ENCODE measurements around the gene RAPGEF6.
"Not testable (repeated sequence)": the region's sequence is repeated elsewhere in the genome, so short reads cannot be mapped to it uniquely, and the experiment has no call there.

The RAPGEF6 gene

GRCh38 chr5:131610198-131611063 lies 24.6 kb downstream of the RAPGEF6 start:
- no peak overlapping the region for H3K27ac ChIP-seq (ENCODE audit: low read depth in 2 of 2, low read length in 2 of 2)
- H3K9ac ChIP-seq (ENCODE audit: low read depth in 1 of 2, low read length in 2 of 2) = no peak overlapping the region
- H3K36me3 ChIP-seq (ENCODE audit: control insufficient read depth in 2 of 2, insufficient read depth in 2 of 2, low read length in 2 of 2) = no peaks in the 10 kb centered on the region
- H3K27me3 ChIP-seq (ENCODE audit: control insufficient read depth in 2 of 2, insufficient read depth in 2 of 2, low read length in 2 of 2) = no peaks in the 10 kb centered on the region
- H3K4me3 ChIP-seq (ENCODE audit: low read length in 2 of 2) = no peak overlapping the region
- H3K9me3 ChIP-seq (ENCODE audit: control insufficient read depth in 2 of 2, low read length in 2 of 2) = no peaks in the 10 kb centered on the region
- no peaks in the 10 kb centered on the region for H3K4me1 ChIP-seq (ENCODE audit: control insufficient read depth in 2 of 2, insufficient read depth in 2 of 2, low read length in 2 of 2)

- H3K9ac ChIP-seq (ENCODE audit: low read depth in 1 of 2, low read length in 2 of 2) = no peak overlapping the region
- H3K9me3 ChIP-seq (ENCODE audit: control insufficient read depth in 2 of 2, low read length in 2 of 2) = no peaks in the 10 kb centered on the region
- no peak overlapping the region for H3K27ac ChIP-seq (ENCODE audit: low read depth in 2 of 2, low read length in 2 of 2)
- H3K4me1 ChIP-seq (ENCODE audit: control insufficient read depth in 2 of 2, insufficient read depth in 2 of 2, low read length in 2 of 2) = no peaks in the 10 kb centered on the region
- H3K27me3 ChIP-seq (ENCODE audit: control insufficient read depth in 2 of 2, insufficient read depth in 2 of 2, low read length in 2 of 2) = no peaks in the 10 kb centered on the region
- H3K36me3 ChIP-seq (ENCODE audit: control insufficient read depth in 2 of 2, insufficient read depth in 2 of 2, low read length in 2 of 2) = no peaks in the 10 kb centered on the region
- H3K4me3 ChIP-seq (ENCODE audit: low read length in 2 of 2) = no peak overlapping the region
These were observed 25.3 kb downstream of the RAPGEF6 start for GRCh38 chr5:131609774-131610173.

GRCh38 chr5:131608597-131608996 lies 26.4 kb downstream of the RAPGEF6 start:
- H3K36me3 ChIP-seq (ENCODE audit: control insufficient read depth in 2 of 2, insufficient read depth in 2 of 2, low read length in 2 of 2) = no peaks in the 10 kb centered on the region
- no peaks in the 10 kb centered on the region for H3K9me3 ChIP-seq (ENCODE audit: control insufficient read depth in 2 of 2, low read length in 2 of 2)
- no peak overlapping the region for H3K4me3 ChIP-seq (ENCODE audit: low read length in 2 of 2)
- H3K27ac ChIP-seq (ENCODE audit: low read depth in 2 of 2, low read length in 2 of 2) = no peak overlapping the region
- H3K9ac ChIP-seq (ENCODE audit: low read depth in 1 of 2, low read length in 2 of 2) = no peak overlapping the region
- H3K4me1 ChIP-seq (ENCODE audit: control insufficient read depth in 2 of 2, insufficient read depth in 2 of 2, low read length in 2 of 2) = no peaks in the 10 kb centered on the region
- no peaks in the 10 kb centered on the region for H3K27me3 ChIP-seq (ENCODE audit: control insufficient read depth in 2 of 2, insufficient read depth in 2 of 2, low read length in 2 of 2)

- Histone ChIP-seq H3K9me3 (ENCODE audit: control insufficient read depth in 2 of 2, low read length in 2 of 2) (no peaks in the 10 kb centered on the region), H3K27me3 (ENCODE audit: control insufficient read depth in 2 of 2, insufficient read depth in 2 of 2, low read length in 2 of 2) (no peaks in the 10 kb centered on the region), H3K36me3 (ENCODE audit: control insufficient read depth in 2 of 2, insufficient read depth in 2 of 2, low read length in 2 of 2) (no peaks in the 10 kb centered on the region), H3K9ac (ENCODE audit: low read depth in 1 of 2, low read length in 2 of 2) (no peak overlapping the region), H3K27ac (ENCODE audit: low read depth in 2 of 2, low read length in 2 of 2) (no peak overlapping the region), H3K4me3 (ENCODE audit: low read length in 2 of 2) (no peak overlapping the region), H3K4me1 (ENCODE audit: control insufficient read depth in 2 of 2, insufficient read depth in 2 of 2, low read length in 2 of 2) (no peaks in the 10 kb centered on the region)
These were observed 27.0 kb downstream of the RAPGEF6 start for GRCh38 chr5:131607903-131608540.

GRCh38 chr5:131607418-131607817 lies 27.6 kb downstream of the RAPGEF6 start:
- no peak overlapping the region for H3K9ac ChIP-seq (ENCODE audit: low read depth in 1 of 2, low read length in 2 of 2)
- H3K9me3 ChIP-seq (ENCODE audit: control insufficient read depth in 2 of 2, low read length in 2 of 2) = no peaks in the 10 kb centered on the region
- H3K4me3 ChIP-seq (ENCODE audit: low read length in 2 of 2) = no peak overlapping the region
- H3K27ac ChIP-seq (ENCODE audit: low read depth in 2 of 2, low read length in 2 of 2) = no peak overlapping the region
- no peaks in the 10 kb centered on the region for H3K27me3 ChIP-seq (ENCODE audit: control insufficient read depth in 2 of 2, insufficient read depth in 2 of 2, low read length in 2 of 2)
- no peaks in the 10 kb centered on the region for H3K36me3 ChIP-seq (ENCODE audit: control insufficient read depth in 2 of 2, insufficient read depth in 2 of 2, low read length in 2 of 2)
- no peaks in the 10 kb centered on the region for H3K4me1 ChIP-seq (ENCODE audit: control insufficient read depth in 2 of 2, insufficient read depth in 2 of 2, low read length in 2 of 2)

- Histone ChIP-seq H3K4me1 (ENCODE audit: control insufficient read depth in 2 of 2, insufficient read depth in 2 of 2, low read length in 2 of 2) (no peaks in the 10 kb centered on the region), H3K27ac (ENCODE audit: low read depth in 2 of 2, low read length in 2 of 2) (no peak overlapping the region), H3K27me3 (ENCODE audit: control insufficient read depth in 2 of 2, insufficient read depth in 2 of 2, low read length in 2 of 2) (no peaks in the 10 kb centered on the region), H3K4me3 (ENCODE audit: low read length in 2 of 2) (no peak overlapping the region), H3K9ac (ENCODE audit: low read depth in 1 of 2, low read length in 2 of 2) (no peak overlapping the region), H3K36me3 (ENCODE audit: control insufficient read depth in 2 of 2, insufficient read depth in 2 of 2, low read length in 2 of 2) (peaks cover 0 to 3% of the 10 kb centered on the region in 2 donors), H3K9me3 (ENCODE audit: control insufficient read depth in 2 of 2, low read length in 2 of 2) (no peaks in the 10 kb centered on the region)
These were observed 29.9 kb downstream of the RAPGEF6 start for GRCh38 chr5:131605086-131605485.

GRCh38 chr5:131595088-131596033 lies 39.7 kb downstream of the RAPGEF6 start:
- Histone ChIP-seq H3K9ac (ENCODE audit: low read depth in 1 of 2, low read length in 2 of 2) (no peak overlapping the region), H3K27me3 (ENCODE audit: control insufficient read depth in 2 of 2, insufficient read depth in 2 of 2, low read length in 2 of 2) (no peaks in the 10 kb centered on the region), H3K36me3 (ENCODE audit: control insufficient read depth in 2 of 2, insufficient read depth in 2 of 2, low read length in 2 of 2) (no peaks in the 10 kb centered on the region), H3K27ac (ENCODE audit: low read depth in 2 of 2, low read length in 2 of 2) (no peak overlapping the region), H3K4me3 (ENCODE audit: low read length in 2 of 2) (no peak overlapping the region), H3K4me1 (ENCODE audit: control insufficient read depth in 2 of 2, insufficient read depth in 2 of 2, low read length in 2 of 2) (no peaks in the 10 kb centered on the region), H3K9me3 (ENCODE audit: control insufficient read depth in 2 of 2, low read length in 2 of 2) (no peaks in the 10 kb centered on the region)

GRCh38 chr5:131593921-131594320 lies 41.1 kb downstream of the RAPGEF6 start:
- no peak overlapping the region for H3K4me3 ChIP-seq (ENCODE audit: low read length in 2 of 2)
- H3K9me3 ChIP-seq (ENCODE audit: control insufficient read depth in 2 of 2, low read length in 2 of 2) = no peaks in the 10 kb centered on the region
- H3K27me3 ChIP-seq (ENCODE audit: control insufficient read depth in 2 of 2, insufficient read depth in 2 of 2, low read length in 2 of 2) = no peaks in the 10 kb centered on the region
- H3K27ac ChIP-seq (ENCODE audit: low read depth in 2 of 2, low read length in 2 of 2) = no peak overlapping the region
- H3K9ac ChIP-seq (ENCODE audit: low read depth in 1 of 2, low read length in 2 of 2) = no peak overlapping the region
- no peaks in the 10 kb centered on the region for H3K4me1 ChIP-seq (ENCODE audit: control insufficient read depth in 2 of 2, insufficient read depth in 2 of 2, low read length in 2 of 2)
- no peaks in the 10 kb centered on the region for H3K36me3 ChIP-seq (ENCODE audit: control insufficient read depth in 2 of 2, insufficient read depth in 2 of 2, low read length in 2 of 2)

GRCh38 chr5:131593436-131593835 lies 41.6 kb downstream of the RAPGEF6 start:
- not testable (repeated sequence) for H3K36me3 ChIP-seq (ENCODE audit: control insufficient read depth in 2 of 2, insufficient read depth in 2 of 2, low read length in 2 of 2); H3K9ac ChIP-seq (ENCODE audit: low read depth in 1 of 2, low read length in 2 of 2); H3K27me3 ChIP-seq (ENCODE audit: control insufficient read depth in 2 of 2, insufficient read depth in 2 of 2, low read length in 2 of 2); H3K27ac ChIP-seq (ENCODE audit: low read depth in 2 of 2, low read length in 2 of 2); H3K4me3 ChIP-seq (ENCODE audit: low read length in 2 of 2); H3K4me1 ChIP-seq (ENCODE audit: control insufficient read depth in 2 of 2, insufficient read depth in 2 of 2, low read length in 2 of 2); H3K9me3 ChIP-seq (ENCODE audit: control insufficient read depth in 2 of 2, low read length in 2 of 2)

Data from mucosa of rectum (tissue), 2 donors.